ENCODE results near the gene PYDC1. TPM values are rescaled to one million over a fixed set of nuclear protein-coding genes. Genes with fewer than 3 reads are reported as not detected.
A peak's percentile ranks its signal among the peaks of the same experiment; 100 is the strongest.

Gene PYDC1
- total and polyA plus RNA-seq, 2 donors (not counting 3 experiments of a cell fraction or from before 2014, with no cell fraction given): not detected

- H3K79me2 ChIP-seq (ENCODE audit: control insufficient read depth, insufficient read depth, low read length): no peaks in the 10 kb centered on the region
- CTCF ChIA-PET: interaction anchor here (0.6 to 2.2 kb wide), 5 partner anchors 8 to 168 kb away, joined by 3 to 6 read pairs (median 4); partner anchors contain the start of gene PYCARD
- peak overlapping the region in 1 of 3 experiments; percentile 12 for H3K4me3 ChIP-seq (replicated peaks in 1 of 3; ENCODE audit: insufficient read depth in 1 of 3, low read depth in 1 of 3, low read length in 3 of 3)
- H3K9ac ChIP-seq (replicated peaks; ENCODE audit: extremely low read depth, insufficient read depth, low read length): no peak overlapping the region
- no peaks in the 10 kb centered on the region for H4K20me1 ChIP-seq (replicated peaks; ENCODE audit: control insufficient read depth, extremely low read depth, insufficient read depth, low read length)
- H3K27ac ChIP-seq (ENCODE audit: insufficient read depth, low read depth, low read length): no peak overlapping the region
- DNase-seq (ENCODE audit: low read depth, low spot score) (peak; percentile 21), FAIRE-seq (no peak)
- dilution Hi-C loops (cut with MboI; ENCODE audit: extremely low pct_ligation_motif_present, low sequenced_read_pairs) (no loop called here), intact Hi-C loops (cut with micrococcal nuclease) (no loop called here)
- peak overlapping the region; percentile 23 for H3K4me2 ChIP-seq (ENCODE audit: insufficient read depth, low read length)
- H3K4me1 ChIP-seq (ENCODE audit: control insufficient read depth, extremely low read depth, insufficient read depth, low read length): no peaks in the 10 kb centered on the region
- POLR2A ChIA-PET: interaction anchor here (1.6 kb wide), 1 partner anchor 15 kb away, joined by 5 read pairs; no protein-coding TSS in a partner anchor
- peak overlapping the region; percentile 42 for H2AFZ ChIP-seq (ENCODE audit: low read depth, low read length)
- H3K27me3 ChIP-seq (ENCODE audit: control insufficient read depth in 2 of 2, insufficient read depth in 2 of 2, low read length in 2 of 2): peaks cover 28 to 34% of the 10 kb centered on the region in 2 experiments
- BruUV-seq (replicated peaks): no TSS peak
- no peaks in the 10 kb centered on the region for H3K9me1 ChIP-seq (replicated peaks; ENCODE audit: control insufficient read depth, extremely low read depth, insufficient read depth, low read length)
- H3K9me3 ChIP-seq (replicated peaks; ENCODE audit: control insufficient read depth, insufficient read depth, low read length): no peaks in the 10 kb centered on the region
- TF ChIP-seq FOS (IDR thresholded peaks at IDR 0.05; ENCODE audit: borderline replicate concordance, insufficient read depth, low read length): no peak
- TF ChIP-seq EZH2 (IDR thresholded peaks at IDR 0.05; ENCODE audit: borderline replicate concordance, low read depth, low read length, severe bottlenecking): peak; percentile 73
- H3K36me3 ChIP-seq (ENCODE audit: control insufficient read depth in 2 of 2, extremely low read depth in 1 of 2, insufficient read depth in 2 of 2, low read length in 2 of 2): no peaks in the 10 kb centered on the region
Measured at GRCh38 chr16:31215287-31216162, 1.4 kb downstream of the PYDC1 start.

DNA sequence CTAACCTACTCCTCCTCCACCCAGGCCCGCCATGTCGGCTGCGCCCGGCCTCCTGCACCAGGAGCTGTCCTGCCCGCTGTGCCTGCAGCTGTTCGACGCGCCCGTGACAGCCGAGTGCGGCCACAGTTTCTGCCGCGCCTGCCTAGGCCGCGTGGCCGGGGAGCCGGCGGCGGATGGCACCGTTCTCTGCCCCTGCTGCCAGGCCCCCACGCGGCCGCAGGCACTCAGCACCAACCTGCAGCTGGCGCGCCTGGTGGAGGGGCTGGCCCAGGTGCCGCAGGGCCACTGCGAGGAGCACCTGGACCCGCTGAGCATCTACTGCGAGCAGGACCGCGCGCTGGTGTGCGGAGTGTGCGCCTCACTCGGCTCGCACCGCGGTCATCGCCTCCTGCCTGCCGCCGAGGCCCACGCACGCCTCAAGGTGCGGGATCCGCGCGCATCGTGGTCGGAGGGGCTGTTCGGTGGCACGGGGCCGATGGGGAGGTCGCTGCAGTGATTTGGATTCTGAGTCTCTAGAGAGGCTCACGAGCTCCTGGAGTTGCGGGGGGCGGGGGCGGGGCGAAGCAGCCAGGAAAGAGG is 2.1 kb downstream of the PYDC1 start:
- peak overlapping the region; percentile 42 for H2AFZ ChIP-seq (ENCODE audit: low read depth, low read length)
- H3K4me1 ChIP-seq (ENCODE audit: control insufficient read depth, extremely low read depth, insufficient read depth, low read length): no peaks in the 10 kb centered on the region
- H3K79me2 ChIP-seq (ENCODE audit: control insufficient read depth, insufficient read depth, low read length): no peaks in the 10 kb centered on the region
- H3K27me3 ChIP-seq (ENCODE audit: control insufficient read depth in 2 of 2, insufficient read depth in 2 of 2, low read length in 2 of 2): peaks cover 28 to 34% of the 10 kb centered on the region in 2 experiments
- H4K20me1 ChIP-seq (replicated peaks; ENCODE audit: control insufficient read depth, extremely low read depth, insufficient read depth, low read length): no peaks in the 10 kb centered on the region
- ChIA-PET POLR2A (no interaction called here), CTCF (interaction anchor here (0.6 to 2.2 kb wide), 5 partner anchors 13 to 653 kb away, joined by 3 to 6 read pairs (median 4); partner anchors contain the start of gene PYCARD)
- dilution Hi-C loops (cut with MboI; ENCODE audit: extremely low pct_ligation_motif_present, low sequenced_read_pairs): no loop called here
- intact Hi-C loops (cut with micrococcal nuclease): no loop called here
- no peak overlapping the region for H3K27ac ChIP-seq (ENCODE audit: insufficient read depth, low read depth, low read length)
- H3K9me3 ChIP-seq (replicated peaks; ENCODE audit: control insufficient read depth, insufficient read depth, low read length): no peaks in the 10 kb centered on the region
- no peak overlapping the region for H3K9ac ChIP-seq (replicated peaks; ENCODE audit: extremely low read depth, insufficient read depth, low read length)
- FAIRE-seq (no peak), DNase-seq (ENCODE audit: low read depth, low spot score) (no peak)
- no peaks in the 10 kb centered on the region for H3K36me3 ChIP-seq (ENCODE audit: control insufficient read depth in 2 of 2, extremely low read depth in 1 of 2, insufficient read depth in 2 of 2, low read length in 2 of 2)
- TF ChIP-seq FOS (IDR thresholded peaks at IDR 0.05; ENCODE audit: borderline replicate concordance, insufficient read depth, low read length) (no peak), GATA2 (IDR thresholded peaks at IDR 0.05; ENCODE audit: insufficient read depth, insufficient read length, low read depth, low read length) (no peak), POLR2A (IDR thresholded peaks at IDR 0.05; ENCODE audit: low read depth, low read length) (no peak), EZH2 (IDR thresholded peaks at IDR 0.05; ENCODE audit: borderline replicate concordance, low read depth, low read length, severe bottlenecking) (no peak), JUN (IDR thresholded peaks at IDR 0.05; ENCODE audit: borderline replicate concordance, insufficient read depth, insufficient read length, low read depth) (no peak), CTCF (IDR thresholded peaks at IDR 0.05; ENCODE audit: extremely low read depth in 1 of 2, insufficient read depth in 1 of 2, low read depth in 1 of 2, low read length in 2 of 2) (no peak), MAX (IDR thresholded peaks at IDR 0.05; ENCODE audit: insufficient read depth, insufficient read length) (no peak), MYC (IDR thresholded peaks at IDR 0.05; ENCODE audit: low read depth, low read length) (no peak), POLR2AphosphoS5 (IDR thresholded peaks at IDR 0.05; ENCODE audit: insufficient read depth, low read depth, low read length) (no peak)
- no TSS peak for BruUV-seq (replicated peaks)
- no peak overlapping the region for H3K4me3 ChIP-seq (replicated peaks in 1 of 3; ENCODE audit: insufficient read depth in 1 of 3, low read depth in 1 of 3, low read length in 3 of 3)
- peak overlapping the region; percentile 10 for H3K4me2 ChIP-seq (ENCODE audit: insufficient read depth, low read length)
- no peaks in the 10 kb centered on the region for H3K9me1 ChIP-seq (replicated peaks; ENCODE audit: control insufficient read depth, extremely low read depth, insufficient read depth, low read length)
